ENCODE data around the gene DLG2. TPM values are rescaled to one million over a fixed set of nuclear protein-coding genes. Genes with fewer than 3 reads are reported as not detected.

DLG2 gene
- total and polyA plus RNA-seq, 4 donors = 0.30 to 5.5 (median 0.68) TPM

DNA sequence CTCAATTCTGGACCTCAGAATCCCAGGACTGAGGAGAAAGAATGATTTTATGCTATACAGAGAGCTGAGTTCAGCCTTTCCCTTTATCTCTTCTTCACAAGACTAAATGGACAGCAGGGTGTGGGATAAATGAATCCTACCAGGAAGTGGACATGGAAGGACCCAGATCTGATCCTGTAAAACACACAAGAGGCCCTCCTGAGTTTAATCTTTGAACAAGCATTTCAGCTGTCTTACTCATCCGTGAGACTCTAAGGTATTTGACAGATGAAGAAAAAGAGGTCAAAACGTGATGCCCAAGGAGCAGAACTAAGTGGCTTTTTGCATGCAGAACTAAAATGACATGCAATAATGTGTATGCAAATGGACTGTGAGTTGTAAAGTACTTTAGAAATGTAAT lies 511.3 kb downstream of the DLG2 start:
- Histone ChIP-seq H3K9ac (ENCODE audit: low read depth in 1 of 2, low read length in 2 of 2) (no peak overlapping the region), H3K36me3 (ENCODE audit: control insufficient read depth in 4 of 4, insufficient read depth in 3 of 4, low read depth in 1 of 4, low read length in 3 of 4) (no peaks in the 10 kb centered on the region), H3K4me1 (ENCODE audit: control insufficient read depth in 4 of 4, insufficient read depth in 4 of 4, low read length in 3 of 4) (no peaks in the 10 kb centered on the region), H3K4me3 (ENCODE audit: low read depth in 1 of 3, low read length in 3 of 3) (no peak overlapping the region), H3K27ac (ENCODE audit: low read depth in 1 of 2, low read length in 2 of 2) (no peak overlapping the region), H3K9me3 (ENCODE audit: control insufficient read depth in 4 of 4, low read length in 3 of 4) (no peaks in the 10 kb centered on the region), H3K27me3 (ENCODE audit: control insufficient read depth in 4 of 4, insufficient read depth in 4 of 4, low read length in 3 of 4) (no peaks in the 10 kb centered on the region)
- TF ChIP-seq HNF4A (conservative IDR thresholded peaks at IDR 0.05) = no peak
- TF ChIP-seq RAD21 (IDR thresholded peaks at IDR 0.05) = no peak
- TF ChIP-seq, protein P1, sequence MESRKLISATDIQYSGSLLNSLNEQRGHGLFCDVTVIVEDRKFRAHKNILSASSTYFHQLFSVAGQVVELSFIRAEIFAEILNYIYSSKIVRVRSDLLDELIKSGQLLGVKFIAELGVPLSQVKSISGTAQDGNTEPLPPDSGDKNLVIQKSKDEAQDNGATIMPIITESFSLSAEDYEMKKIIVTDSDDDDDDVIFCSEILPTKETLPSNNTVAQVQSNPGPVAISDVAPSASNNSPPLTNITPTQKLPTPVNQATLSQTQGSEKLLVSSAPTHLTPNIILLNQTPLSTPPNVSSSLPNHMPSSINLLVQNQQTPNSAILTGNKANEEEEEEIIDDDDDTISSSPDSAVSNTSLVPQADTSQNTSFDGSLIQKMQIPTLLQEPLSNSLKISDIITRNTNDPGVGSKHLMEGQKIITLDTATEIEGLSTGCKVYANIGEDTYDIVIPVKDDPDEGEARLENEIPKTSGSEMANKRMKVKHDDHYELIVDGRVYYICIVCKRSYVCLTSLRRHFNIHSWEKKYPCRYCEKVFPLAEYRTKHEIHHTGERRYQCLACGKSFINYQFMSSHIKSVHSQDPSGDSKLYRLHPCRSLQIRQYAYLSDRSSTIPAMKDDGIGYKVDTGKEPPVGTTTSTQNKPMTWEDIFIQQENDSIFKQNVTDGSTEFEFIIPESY (IDR thresholded peaks at IDR 0.05) = no peak
- TF ChIP-seq, protein P2, sequence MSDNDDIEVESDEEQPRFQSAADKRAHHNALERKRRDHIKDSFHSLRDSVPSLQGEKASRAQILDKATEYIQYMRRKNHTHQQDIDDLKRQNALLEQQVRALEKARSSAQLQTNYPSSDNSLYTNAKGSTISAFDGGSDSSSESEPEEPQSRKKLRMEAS (IDR thresholded peaks at IDR 0.05) = no peak
- TF ChIP-seq, protein P3, sequence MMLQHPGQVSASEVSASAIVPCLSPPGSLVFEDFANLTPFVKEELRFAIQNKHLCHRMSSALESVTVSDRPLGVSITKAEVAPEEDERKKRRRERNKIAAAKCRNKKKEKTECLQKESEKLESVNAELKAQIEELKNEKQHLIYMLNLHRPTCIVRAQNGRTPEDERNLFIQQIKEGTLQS (IDR thresholded peaks at IDR 0.05) = no peak
- no peak for TF ChIP-seq RXRA (IDR thresholded peaks at IDR 0.05)
- no peak for TF ChIP-seq FOXA1 (IDR thresholded peaks at IDR 0.05)
- TF ChIP-seq, protein P4, sequence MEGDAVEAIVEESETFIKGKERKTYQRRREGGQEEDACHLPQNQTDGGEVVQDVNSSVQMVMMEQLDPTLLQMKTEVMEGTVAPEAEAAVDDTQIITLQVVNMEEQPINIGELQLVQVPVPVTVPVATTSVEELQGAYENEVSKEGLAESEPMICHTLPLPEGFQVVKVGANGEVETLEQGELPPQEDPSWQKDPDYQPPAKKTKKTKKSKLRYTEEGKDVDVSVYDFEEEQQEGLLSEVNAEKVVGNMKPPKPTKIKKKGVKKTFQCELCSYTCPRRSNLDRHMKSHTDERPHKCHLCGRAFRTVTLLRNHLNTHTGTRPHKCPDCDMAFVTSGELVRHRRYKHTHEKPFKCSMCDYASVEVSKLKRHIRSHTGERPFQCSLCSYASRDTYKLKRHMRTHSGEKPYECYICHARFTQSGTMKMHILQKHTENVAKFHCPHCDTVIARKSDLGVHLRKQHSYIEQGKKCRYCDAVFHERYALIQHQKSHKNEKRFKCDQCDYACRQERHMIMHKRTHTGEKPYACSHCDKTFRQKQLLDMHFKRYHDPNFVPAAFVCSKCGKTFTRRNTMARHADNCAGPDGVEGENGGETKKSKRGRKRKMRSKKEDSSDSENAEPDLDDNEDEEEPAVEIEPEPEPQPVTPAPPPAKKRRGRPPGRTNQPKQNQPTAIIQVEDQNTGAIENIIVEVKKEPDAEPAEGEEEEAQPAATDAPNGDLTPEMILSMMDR (IDR thresholded peaks at IDR 0.05; ENCODE audit: low read depth, low read length, missing input control) = no peak
- TF ChIP-seq JUND (IDR thresholded peaks at IDR 0.05) = no peak
- TF ChIP-seq YY1 (IDR thresholded peaks at IDR 0.05) = no peak
- no peak for TF ChIP-seq TAF1 (conservative IDR thresholded peaks at IDR 0.05)
- TF ChIP-seq, protein P5, sequence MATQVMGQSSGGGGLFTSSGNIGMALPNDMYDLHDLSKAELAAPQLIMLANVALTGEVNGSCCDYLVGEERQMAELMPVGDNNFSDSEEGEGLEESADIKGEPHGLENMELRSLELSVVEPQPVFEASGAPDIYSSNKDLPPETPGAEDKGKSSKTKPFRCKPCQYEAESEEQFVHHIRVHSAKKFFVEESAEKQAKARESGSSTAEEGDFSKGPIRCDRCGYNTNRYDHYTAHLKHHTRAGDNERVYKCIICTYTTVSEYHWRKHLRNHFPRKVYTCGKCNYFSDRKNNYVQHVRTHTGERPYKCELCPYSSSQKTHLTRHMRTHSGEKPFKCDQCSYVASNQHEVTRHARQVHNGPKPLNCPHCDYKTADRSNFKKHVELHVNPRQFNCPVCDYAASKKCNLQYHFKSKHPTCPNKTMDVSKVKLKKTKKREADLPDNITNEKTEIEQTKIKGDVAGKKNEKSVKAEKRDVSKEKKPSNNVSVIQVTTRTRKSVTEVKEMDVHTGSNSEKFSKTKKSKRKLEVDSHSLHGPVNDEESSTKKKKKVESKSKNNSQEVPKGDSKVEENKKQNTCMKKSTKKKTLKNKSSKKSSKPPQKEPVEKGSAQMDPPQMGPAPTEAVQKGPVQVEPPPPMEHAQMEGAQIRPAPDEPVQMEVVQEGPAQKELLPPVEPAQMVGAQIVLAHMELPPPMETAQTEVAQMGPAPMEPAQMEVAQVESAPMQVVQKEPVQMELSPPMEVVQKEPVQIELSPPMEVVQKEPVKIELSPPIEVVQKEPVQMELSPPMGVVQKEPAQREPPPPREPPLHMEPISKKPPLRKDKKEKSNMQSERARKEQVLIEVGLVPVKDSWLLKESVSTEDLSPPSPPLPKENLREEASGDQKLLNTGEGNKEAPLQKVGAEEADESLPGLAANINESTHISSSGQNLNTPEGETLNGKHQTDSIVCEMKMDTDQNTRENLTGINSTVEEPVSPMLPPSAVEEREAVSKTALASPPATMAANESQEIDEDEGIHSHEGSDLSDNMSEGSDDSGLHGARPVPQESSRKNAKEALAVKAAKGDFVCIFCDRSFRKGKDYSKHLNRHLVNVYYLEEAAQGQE (IDR thresholded peaks at IDR 0.05) = no peak
- no peak for TF ChIP-seq FOXA2 (IDR thresholded peaks at IDR 0.05)
- no peak for TF ChIP-seq NR2F2 (IDR thresholded peaks at IDR 0.05)
- TF ChIP-seq SP1 (IDR thresholded peaks at IDR 0.05) = no peak
- no peak for TF ChIP-seq EGR1 (IDR thresholded peaks at IDR 0.05; ENCODE audit: low read depth in 2 of 2)
- TF ChIP-seq HNF4G (IDR thresholded peaks at IDR 0.05) = no peak
- no peak for TF ChIP-seq GABPA (IDR thresholded peaks at IDR 0.05 in 1 of 2, conservative IDR thresholded peaks at IDR 0.05 in 1 of 2)
- DNase-seq (ENCODE audit: low spot score) = no peak
- WGBS = 66% methylated on average over 2 of the region's 2 CpGs
